ENCODE results near the gene HSPA2. TPM values are rescaled to one million over a fixed set of nuclear protein-coding genes. Genes with fewer than 3 reads are reported as not detected.

The HSPA2 gene
- 0.76 and 1.3 TPM in 2 replicates for total RNA-seq (2012; rRNA removed)

DNA sequence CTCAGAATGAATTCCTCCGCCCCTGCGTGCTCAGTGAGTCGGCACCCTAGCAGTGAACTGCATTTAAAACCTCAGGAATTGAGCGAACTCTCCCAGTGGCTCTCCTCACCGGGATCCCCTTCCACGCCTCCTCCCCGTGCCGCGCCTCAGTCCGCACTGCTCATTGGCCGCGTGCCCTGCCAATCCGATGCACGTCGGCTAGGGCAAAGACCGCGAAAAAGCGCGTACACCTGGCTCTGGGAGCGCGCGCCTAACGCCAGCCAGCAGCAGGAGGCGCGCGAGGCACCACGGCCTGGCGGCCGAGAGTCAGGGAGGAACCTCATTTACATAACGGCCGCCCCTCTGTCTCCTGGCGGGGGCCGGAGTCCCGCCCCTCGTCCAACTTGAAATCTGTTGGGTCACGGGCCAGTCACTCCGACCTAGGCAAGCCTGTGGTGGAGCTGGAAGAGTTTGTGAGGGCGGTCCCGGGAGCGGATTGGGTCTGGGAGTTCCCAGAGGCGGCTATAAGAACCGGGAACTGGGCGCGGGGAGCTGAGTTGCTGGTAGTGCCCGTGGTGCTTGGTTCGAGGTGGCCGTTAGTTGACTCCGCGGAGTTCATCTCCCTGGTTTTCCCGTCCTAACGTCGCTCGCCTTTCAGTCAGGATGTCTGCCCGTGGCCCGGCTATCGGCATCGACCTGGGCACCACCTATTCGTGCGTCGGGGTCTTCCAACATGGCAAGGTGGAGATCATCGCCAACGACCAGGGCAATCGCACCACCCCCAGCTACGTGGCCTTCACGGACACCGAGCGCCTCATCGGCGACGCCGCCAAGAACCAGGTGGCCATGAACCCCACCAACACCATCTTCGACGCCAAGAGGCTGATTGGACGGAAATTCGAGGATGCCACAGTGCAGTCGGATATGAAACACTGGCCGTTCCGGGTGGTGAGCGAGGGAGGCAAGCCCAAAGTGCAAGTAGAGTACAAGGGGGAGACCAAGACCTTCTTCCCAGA is at the start of gene HSPA2:
HSPA2 (plus strand) TSS at position 534 of the 995 bp plus-strand sequence; CDS start at position 643, 109 bp downstream.
- Histone ChIP-seq H3K4me2 (ENCODE audit: low read length) (peak within 1 kb of the TSS; percentile 84), H3K4me3 (ENCODE audit: low read length) (peak within 1 kb of the TSS; percentile 70), H3K4me1 (ENCODE audit: control insufficient read depth, insufficient read depth, low read length) (peaks cover 24% of the 10 kb centered on the region), H3K9me3 (replicated peaks; ENCODE audit: low read length) (peaks cover 12% of the 10 kb centered on the region), H3K36me3 (ENCODE audit: insufficient read depth, low read length) (no peaks in the 10 kb centered on the region), H3K27me3 (ENCODE audit: control insufficient read depth, insufficient read depth, low read length) (peaks cover 20% of the 10 kb centered on the region), H3K9ac (ENCODE audit: low read depth, low read length) (peak within 1 kb of the TSS; percentile 66)

DNA sequence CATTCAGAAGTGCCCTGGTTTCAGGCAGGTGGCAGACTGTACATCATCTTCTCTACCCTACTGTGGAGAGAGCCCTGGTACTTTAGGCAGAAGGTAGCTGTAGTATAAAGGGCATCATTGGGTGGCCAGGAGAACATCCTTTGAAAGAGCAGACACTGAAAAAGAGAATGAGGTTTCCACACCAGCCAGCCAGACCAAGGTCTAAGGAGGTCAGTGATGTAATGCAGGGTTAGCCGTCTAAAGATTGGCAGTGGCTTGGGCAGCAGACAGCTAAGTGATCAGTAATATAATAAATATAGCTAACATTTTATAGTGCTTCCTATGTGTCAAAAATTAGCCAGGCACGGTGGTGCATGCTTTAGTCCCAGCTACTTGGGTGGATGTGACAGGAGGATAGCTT is 48.9 kb upstream of the HSPA2 start:
- no peak overlapping the region for H3K4me3 ChIP-seq (ENCODE audit: low read length)
- no peak overlapping the region for H3K4me2 ChIP-seq (ENCODE audit: low read length)
- no peak overlapping the region for H3K9ac ChIP-seq (ENCODE audit: low read depth, low read length)
- no peaks in the 10 kb centered on the region for H3K27me3 ChIP-seq (ENCODE audit: control insufficient read depth, insufficient read depth, low read length)
- no peaks in the 10 kb centered on the region for H3K4me1 ChIP-seq (ENCODE audit: control insufficient read depth, insufficient read depth, low read length)
- peaks cover 25% of the 10 kb centered on the region for H3K36me3 ChIP-seq (ENCODE audit: insufficient read depth, low read length)
- no peaks in the 10 kb centered on the region for H3K9me3 ChIP-seq (replicated peaks; ENCODE audit: low read length)

DNA sequence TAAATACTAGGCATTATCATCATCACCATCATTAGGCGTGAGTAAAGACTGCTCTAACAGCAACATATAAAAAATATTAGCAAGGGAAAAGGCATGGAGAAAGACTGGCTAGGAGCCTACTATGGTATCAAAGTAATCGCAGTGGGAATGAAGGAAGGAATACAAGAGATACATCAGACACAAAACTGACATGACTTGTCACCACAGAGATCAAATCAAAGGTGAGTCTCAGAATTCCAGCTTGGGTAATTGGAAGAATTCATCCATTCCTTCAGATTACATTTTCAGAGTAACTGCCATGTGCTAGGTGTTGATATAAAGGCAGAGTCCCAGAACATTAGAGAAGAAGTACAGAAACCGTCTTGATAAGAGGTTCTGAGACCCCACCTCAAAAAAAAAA is 47.1 kb upstream of the HSPA2 start:
- Histone ChIP-seq H3K4me1 (ENCODE audit: control insufficient read depth, insufficient read depth, low read length) (no peaks in the 10 kb centered on the region), H3K9me3 (replicated peaks; ENCODE audit: low read length) (no peaks in the 10 kb centered on the region), H3K4me2 (ENCODE audit: low read length) (no peak overlapping the region), H3K36me3 (ENCODE audit: insufficient read depth, low read length) (peaks cover 11% of the 10 kb centered on the region), H3K9ac (ENCODE audit: low read depth, low read length) (no peak overlapping the region), H3K27me3 (ENCODE audit: control insufficient read depth, insufficient read depth, low read length) (no peaks in the 10 kb centered on the region), H3K4me3 (ENCODE audit: low read length) (no peak overlapping the region)

DNA sequence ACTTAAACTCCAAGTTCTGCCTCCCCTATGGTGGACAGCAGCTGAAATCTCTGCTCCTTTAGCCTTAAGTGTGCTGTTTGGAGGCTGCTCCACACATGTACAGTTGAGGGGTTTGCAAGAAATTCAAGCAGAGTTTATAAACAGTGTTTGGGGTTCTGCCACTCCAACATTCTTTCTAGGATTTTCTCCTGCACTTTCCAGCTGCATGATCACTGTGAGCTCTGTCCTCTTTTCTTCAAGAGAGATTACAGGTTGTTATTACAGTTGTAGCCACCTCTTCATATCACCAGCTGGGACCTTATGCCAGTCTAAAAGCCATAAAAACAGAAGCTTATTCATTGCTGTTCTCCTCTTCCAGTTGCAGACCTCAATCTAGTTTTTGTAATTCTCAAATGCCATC is 45.3 kb upstream of the HSPA2 start:
- Histone ChIP-seq H3K27me3 (ENCODE audit: control insufficient read depth, insufficient read depth, low read length) (no peaks in the 10 kb centered on the region), H3K4me2 (ENCODE audit: low read length) (no peak overlapping the region), H3K36me3 (ENCODE audit: insufficient read depth, low read length) (peaks cover 13% of the 10 kb centered on the region), H3K4me1 (ENCODE audit: control insufficient read depth, insufficient read depth, low read length) (peaks cover 6% of the 10 kb centered on the region), H3K9ac (ENCODE audit: low read depth, low read length) (no peak overlapping the region), H3K9me3 (replicated peaks; ENCODE audit: low read length) (no peaks in the 10 kb centered on the region), H3K4me3 (ENCODE audit: low read length) (no peak overlapping the region)

DNA sequence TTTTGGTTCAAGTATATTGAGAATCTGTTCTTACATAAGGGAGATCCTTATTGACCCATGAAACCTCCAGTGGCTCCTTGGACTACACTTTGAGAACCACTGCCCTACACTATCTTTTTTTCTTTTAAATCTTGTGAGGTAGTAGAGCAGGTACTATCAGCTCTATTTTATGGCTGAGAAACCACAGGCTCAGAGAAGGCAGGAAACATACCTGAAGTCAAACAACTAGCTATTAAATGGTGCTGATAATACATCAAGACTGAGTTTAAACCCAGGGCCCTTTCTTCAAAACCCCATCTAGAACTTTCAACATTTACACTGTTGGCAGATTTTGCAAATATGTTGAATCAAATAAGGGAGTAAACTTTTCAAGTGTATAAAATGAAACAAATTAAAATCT is 43.8 kb upstream of the HSPA2 start:
- Histone ChIP-seq H3K4me1 (ENCODE audit: control insufficient read depth, insufficient read depth, low read length) (peaks cover 21% of the 10 kb centered on the region), H3K9ac (ENCODE audit: low read depth, low read length) (no peak overlapping the region), H3K36me3 (ENCODE audit: insufficient read depth, low read length) (peaks cover 12% of the 10 kb centered on the region), H3K27me3 (ENCODE audit: control insufficient read depth, insufficient read depth, low read length) (no peaks in the 10 kb centered on the region), H3K4me3 (ENCODE audit: low read length) (no peak overlapping the region), H3K9me3 (replicated peaks; ENCODE audit: low read length) (no peaks in the 10 kb centered on the region), H3K4me2 (ENCODE audit: low read length) (no peak overlapping the region)

DNA sequence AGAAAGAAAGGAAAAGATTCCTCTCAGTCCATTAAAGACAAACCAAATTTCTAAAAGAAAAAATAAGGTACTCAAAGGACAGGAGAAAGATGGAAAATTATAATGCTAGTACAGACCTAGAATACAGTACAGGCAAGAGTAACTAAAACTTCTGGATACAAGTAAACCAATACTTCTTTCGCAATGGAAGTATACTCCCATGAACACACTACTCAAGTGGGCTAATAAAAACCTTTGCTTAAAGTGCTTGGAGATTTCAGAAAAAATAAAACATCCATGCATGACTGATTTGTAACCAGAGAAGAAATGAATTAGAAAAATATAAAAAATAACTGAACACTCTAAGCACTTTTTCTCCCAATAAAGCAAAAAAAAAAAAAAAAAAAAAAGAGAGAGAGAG is 40.5 kb upstream of the HSPA2 start:
- H3K4me2 ChIP-seq (ENCODE audit: low read length), result no peak overlapping the region
- no peaks in the 10 kb centered on the region for H3K9me3 ChIP-seq (replicated peaks; ENCODE audit: low read length)
- no peak overlapping the region for H3K9ac ChIP-seq (ENCODE audit: low read depth, low read length)
- H3K27me3 ChIP-seq (ENCODE audit: control insufficient read depth, insufficient read depth, low read length), result no peaks in the 10 kb centered on the region
- H3K36me3 ChIP-seq (ENCODE audit: insufficient read depth, low read length), result peaks cover 6% of the 10 kb centered on the region
- H3K4me1 ChIP-seq (ENCODE audit: control insufficient read depth, insufficient read depth, low read length), result peaks cover 30% of the 10 kb centered on the region
- H3K4me3 ChIP-seq (ENCODE audit: low read length), result no peak overlapping the region

DNA sequence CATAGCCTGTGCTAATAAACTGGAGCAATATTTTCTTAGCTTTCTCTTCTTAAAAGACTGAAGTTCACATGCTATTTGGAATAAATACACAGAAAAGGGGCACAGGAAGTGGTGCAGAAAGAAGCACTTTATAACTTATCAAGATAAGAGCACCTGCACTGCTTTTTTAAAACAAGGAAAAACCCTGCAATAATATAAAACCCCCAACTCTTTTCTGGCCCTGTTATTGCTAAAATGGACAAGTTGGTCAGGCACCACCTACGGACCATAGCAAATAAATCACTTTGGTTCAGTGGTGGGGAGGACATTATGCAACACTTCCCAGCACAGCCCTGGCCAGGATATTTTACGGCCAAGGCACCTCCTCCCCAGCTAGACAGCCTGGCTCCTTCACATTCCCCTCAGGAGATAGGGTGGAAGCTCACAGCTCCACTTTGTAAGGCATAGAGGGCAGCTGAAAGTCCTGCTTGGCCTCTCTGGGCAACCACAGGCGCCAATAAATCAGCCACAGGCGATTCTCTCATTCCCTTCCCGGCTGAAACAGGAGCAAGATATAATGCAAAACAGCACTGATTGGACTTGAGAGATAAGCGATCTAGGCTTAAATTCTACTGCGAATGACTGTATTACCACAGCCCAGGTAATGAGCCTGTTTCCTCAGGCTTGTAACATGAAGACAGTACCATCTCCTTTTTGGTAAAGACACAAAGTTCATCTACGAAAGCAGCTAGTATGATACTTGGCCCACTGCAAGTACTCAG is 39.0 kb upstream of the HSPA2 start:
- Histone ChIP-seq H3K27me3 (ENCODE audit: control insufficient read depth, insufficient read depth, low read length) (no peaks in the 10 kb centered on the region), H3K9me3 (replicated peaks; ENCODE audit: low read length) (no peaks in the 10 kb centered on the region), H3K4me3 (ENCODE audit: low read length) (peak overlapping the region; percentile 84), H3K4me2 (ENCODE audit: low read length) (peak overlapping the region; percentile 91), H3K9ac (ENCODE audit: low read depth, low read length) (peak overlapping the region; percentile 99), H3K4me1 (ENCODE audit: control insufficient read depth, insufficient read depth, low read length) (peaks cover 33% of the 10 kb centered on the region), H3K36me3 (ENCODE audit: insufficient read depth, low read length) (peaks cover 3% of the 10 kb centered on the region)

DNA sequence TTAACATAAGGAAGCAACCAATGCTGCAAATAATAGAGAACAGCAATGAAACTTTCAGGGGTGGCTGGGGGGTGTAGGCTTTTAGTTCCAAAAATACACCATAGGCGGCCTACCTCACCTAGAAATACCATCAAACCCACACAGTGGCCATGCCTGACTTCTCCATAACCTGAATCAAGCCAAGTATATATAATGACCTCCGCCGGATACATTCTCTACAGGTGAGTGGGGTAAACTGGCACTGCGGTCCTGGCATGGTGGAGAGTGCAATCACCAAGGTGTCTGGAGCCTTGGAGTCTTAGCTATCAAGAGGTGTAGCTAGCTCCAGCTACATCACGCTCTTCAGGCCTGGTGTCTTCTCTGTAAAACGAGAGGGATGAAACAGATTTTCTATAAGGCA is 38.1 kb upstream of the HSPA2 start:
- Histone ChIP-seq H3K27me3 (ENCODE audit: control insufficient read depth, insufficient read depth, low read length) (no peaks in the 10 kb centered on the region), H3K9me3 (replicated peaks; ENCODE audit: low read length) (no peaks in the 10 kb centered on the region), H3K9ac (ENCODE audit: low read depth, low read length) (peak overlapping the region; percentile 99), H3K4me2 (ENCODE audit: low read length) (peak overlapping the region; percentile 91), H3K36me3 (ENCODE audit: insufficient read depth, low read length) (peaks cover 3% of the 10 kb centered on the region), H3K4me1 (ENCODE audit: control insufficient read depth, insufficient read depth, low read length) (peaks cover 41% of the 10 kb centered on the region), H3K4me3 (ENCODE audit: low read length) (peak overlapping the region; percentile 84)

DNA sequence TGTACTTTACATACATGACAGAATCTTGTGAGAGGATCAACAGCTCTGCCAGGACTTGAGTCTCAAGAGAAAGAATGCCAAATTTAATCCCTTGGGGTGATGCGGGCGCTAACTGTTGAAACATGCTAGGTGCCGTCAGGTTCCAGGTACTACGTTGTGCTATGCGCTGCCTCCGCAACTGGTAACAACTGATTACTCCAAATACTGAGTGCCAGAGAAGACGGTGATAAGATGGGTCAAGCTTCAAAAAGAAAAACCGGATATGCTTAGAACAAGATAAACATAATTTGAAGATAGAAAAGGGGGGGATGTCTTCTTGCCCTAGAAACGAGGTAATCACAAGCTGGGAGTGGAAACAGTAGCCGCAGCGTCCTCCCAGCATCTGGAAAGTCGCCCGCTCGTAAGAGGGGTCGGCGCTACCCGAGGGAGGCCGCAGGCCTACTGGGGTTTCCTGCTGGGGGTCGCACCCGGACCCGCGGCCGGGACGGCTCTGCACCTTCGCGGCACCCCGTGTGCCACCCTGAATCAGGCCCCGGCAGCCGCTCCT is 37.6 kb upstream of the HSPA2 start:
- H3K4me3 ChIP-seq (ENCODE audit: low read length), result peak overlapping the region; percentile 84
- H3K36me3 ChIP-seq (ENCODE audit: insufficient read depth, low read length), result peaks cover 3% of the 10 kb centered on the region
- H3K9me3 ChIP-seq (replicated peaks; ENCODE audit: low read length), result no peaks in the 10 kb centered on the region
- peak overlapping the region; percentile 91 for H3K4me2 ChIP-seq (ENCODE audit: low read length)
- H3K4me1 ChIP-seq (ENCODE audit: control insufficient read depth, insufficient read depth, low read length), result peaks cover 46% of the 10 kb centered on the region
- H3K27me3 ChIP-seq (ENCODE audit: control insufficient read depth, insufficient read depth, low read length), result no peaks in the 10 kb centered on the region
- H3K9ac ChIP-seq (ENCODE audit: low read depth, low read length), result peak overlapping the region; percentile 99

DNA sequence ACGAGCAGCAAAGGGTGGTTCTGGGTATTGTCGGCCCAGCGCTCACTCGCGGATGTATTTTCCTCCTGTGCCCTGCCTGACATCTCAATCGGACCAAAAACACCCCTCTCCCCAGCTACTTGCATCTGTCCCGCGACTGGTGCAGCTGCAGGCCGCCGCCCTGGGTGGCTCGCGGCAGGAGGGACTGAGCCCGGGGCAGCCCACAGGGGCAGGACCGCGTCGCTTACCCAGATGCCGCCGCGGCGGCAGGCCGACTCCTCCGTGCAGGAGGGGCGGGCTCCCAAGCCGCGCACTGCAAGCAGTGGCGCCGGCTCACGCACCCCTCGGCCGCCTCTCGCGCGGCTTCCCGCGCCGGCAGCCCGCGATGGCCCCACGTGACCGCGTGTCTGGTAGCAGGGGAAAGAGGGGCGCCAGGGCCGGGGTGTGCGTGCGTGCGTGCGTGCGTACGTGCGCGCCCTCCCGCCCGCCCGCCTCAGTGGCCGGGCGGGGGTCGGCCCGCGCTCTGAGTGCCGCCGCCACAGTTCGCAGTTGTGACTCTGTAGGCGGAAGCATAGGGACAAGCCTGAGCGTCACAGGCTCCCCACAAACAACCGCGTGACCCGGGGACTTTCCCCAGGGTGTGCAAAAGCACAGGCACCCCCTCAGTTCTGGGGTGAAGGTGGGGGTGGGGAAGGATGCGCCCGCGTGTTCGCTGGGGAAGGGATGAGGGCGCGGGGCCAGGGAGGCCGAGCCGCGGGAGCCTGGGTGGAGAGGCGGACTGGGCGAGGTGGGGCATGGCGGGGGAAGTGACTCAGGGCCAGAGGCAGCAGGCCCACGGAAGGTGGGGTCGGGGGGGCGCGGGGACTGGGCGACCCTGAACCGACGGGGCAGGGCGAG is 36.9 kb upstream of the HSPA2 start, which contains the start of gene ZBTB25:
ZBTB25 (minus strand) TSS at position 405 of the 876 bp plus-strand sequence. CDS start 13,305 bp downstream, outside the sequence.
- Histone ChIP-seq H3K4me1 (ENCODE audit: control insufficient read depth, insufficient read depth, low read length) (peaks cover 51% of the 10 kb centered on the region), H3K9ac (ENCODE audit: low read depth, low read length) (peak within 1 kb of the TSS; percentile 99), H3K27me3 (ENCODE audit: control insufficient read depth, insufficient read depth, low read length) (no peaks in the 10 kb centered on the region), H3K36me3 (ENCODE audit: insufficient read depth, low read length) (peaks cover 3% of the 10 kb centered on the region), H3K4me2 (ENCODE audit: low read length) (peak within 1 kb of the TSS; percentile 91), H3K4me3 (ENCODE audit: low read length) (peak within 1 kb of the TSS; percentile 84), H3K9me3 (replicated peaks; ENCODE audit: low read length) (no peaks in the 10 kb centered on the region)

Data from skeletal muscle satellite cell (primary cell).